Measurements from ENCODE around the gene RNLS. TPM values are rescaled to one million over a fixed set of nuclear protein-coding genes. Genes with fewer than 3 reads are reported as not detected.
A peak's percentile ranks its signal among the peaks of the same experiment; 100 is the strongest.

RNLS gene
- total and polyA plus RNA-seq, 2 donors from 2014 or later: 19.5 to 21.1 TPM

- TF ChIP-seq, protein P1, sequence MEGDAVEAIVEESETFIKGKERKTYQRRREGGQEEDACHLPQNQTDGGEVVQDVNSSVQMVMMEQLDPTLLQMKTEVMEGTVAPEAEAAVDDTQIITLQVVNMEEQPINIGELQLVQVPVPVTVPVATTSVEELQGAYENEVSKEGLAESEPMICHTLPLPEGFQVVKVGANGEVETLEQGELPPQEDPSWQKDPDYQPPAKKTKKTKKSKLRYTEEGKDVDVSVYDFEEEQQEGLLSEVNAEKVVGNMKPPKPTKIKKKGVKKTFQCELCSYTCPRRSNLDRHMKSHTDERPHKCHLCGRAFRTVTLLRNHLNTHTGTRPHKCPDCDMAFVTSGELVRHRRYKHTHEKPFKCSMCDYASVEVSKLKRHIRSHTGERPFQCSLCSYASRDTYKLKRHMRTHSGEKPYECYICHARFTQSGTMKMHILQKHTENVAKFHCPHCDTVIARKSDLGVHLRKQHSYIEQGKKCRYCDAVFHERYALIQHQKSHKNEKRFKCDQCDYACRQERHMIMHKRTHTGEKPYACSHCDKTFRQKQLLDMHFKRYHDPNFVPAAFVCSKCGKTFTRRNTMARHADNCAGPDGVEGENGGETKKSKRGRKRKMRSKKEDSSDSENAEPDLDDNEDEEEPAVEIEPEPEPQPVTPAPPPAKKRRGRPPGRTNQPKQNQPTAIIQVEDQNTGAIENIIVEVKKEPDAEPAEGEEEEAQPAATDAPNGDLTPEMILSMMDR (IDR thresholded peaks at IDR 0.05; ENCODE audit: borderline replicate concordance, extremely low read depth, insufficient read depth): no peak
- FAIRE-seq: no peak
Observed at GRCh38 chr10:88499569-88500470, 83.3 kb downstream of the RNLS start.

DNA sequence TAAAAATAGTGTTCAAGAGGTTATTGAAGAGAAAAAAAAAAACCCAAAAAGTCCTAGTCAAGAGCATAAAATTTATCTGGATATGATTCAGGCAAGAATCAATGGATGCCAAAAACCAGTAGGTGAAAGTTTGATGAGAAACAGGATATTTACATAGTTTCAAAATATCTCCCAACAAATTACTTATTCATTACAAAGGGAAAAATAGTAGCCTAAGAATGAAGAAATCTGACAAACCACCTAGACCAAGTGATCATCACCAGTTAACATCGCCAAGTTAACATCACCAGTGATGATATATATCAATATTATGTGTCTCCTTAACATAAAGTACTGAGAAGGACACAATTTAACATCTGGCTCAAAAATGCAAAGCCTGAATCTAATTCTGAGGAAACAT lies 85.2 kb downstream of the RNLS start:
- DNase-seq: no peak

More at GRCh38 chr10:88499569-88500470, 83.3 kb downstream of the RNLS start:
- Histone ChIP-seq H3K9me3 (ENCODE audit: control insufficient read depth in 2 of 3, insufficient read depth in 1 of 3, low read length in 3 of 3) (no peaks in the 10 kb centered on the region), H3K4me3 (ENCODE audit: low read length in 3 of 3) (no peak overlapping the region), H3K36me3 (ENCODE audit: control insufficient read depth in 2 of 3, insufficient read depth in 3 of 3, low read length in 3 of 3) (no peaks in the 10 kb centered on the region), H3K27ac (ENCODE audit: low read depth in 2 of 2, low read length in 2 of 2) (no peak overlapping the region), H3K9ac (ENCODE audit: low read length in 3 of 3) (no peak overlapping the region), H3K27me3 (ENCODE audit: control insufficient read depth, insufficient read depth, low read length) (no peaks in the 10 kb centered on the region), H3K4me1 (ENCODE audit: control insufficient read depth in 2 of 3, insufficient read depth in 2 of 3, low read depth in 1 of 3, low read length in 3 of 3) (peaks cover 2 to 3% (median 3%) of the 10 kb centered on the region in 3 donors)
- intact Hi-C loops (cut with DNase I): no loop called here
- DNase-seq: peak in 1 of 5 donors; percentile 22

GRCh38 chr10:88494537-88494936 lies 88.6 kb downstream of the RNLS start:
- FAIRE-seq: no peak

More for the DNA sequence above, 85.2 kb downstream of the RNLS start:
- no peak overlapping the region for H3K9ac ChIP-seq (ENCODE audit: low read length in 3 of 3)
- no peaks in the 10 kb centered on the region for H3K9me3 ChIP-seq (ENCODE audit: control insufficient read depth in 2 of 3, insufficient read depth in 1 of 3, low read length in 3 of 3)
- TF ChIP-seq, protein P1 (IDR thresholded peaks at IDR 0.05; ENCODE audit: borderline replicate concordance, extremely low read depth, insufficient read depth): no peak
- no peak overlapping the region for H3K4me3 ChIP-seq (ENCODE audit: low read length in 3 of 3)
- peaks cover 2 to 3% (median 3%) of the 10 kb centered on the region in 3 donors for H3K4me1 ChIP-seq (ENCODE audit: control insufficient read depth in 2 of 3, insufficient read depth in 2 of 3, low read depth in 1 of 3, low read length in 3 of 3)
- no peaks in the 10 kb centered on the region for H3K27me3 ChIP-seq (ENCODE audit: control insufficient read depth, insufficient read depth, low read length)
- intact Hi-C loops (cut with DNase I): no loop called here
- FAIRE-seq: no peak
- no peaks in the 10 kb centered on the region for H3K36me3 ChIP-seq (ENCODE audit: control insufficient read depth in 2 of 3, insufficient read depth in 3 of 3, low read length in 3 of 3)
- no peak overlapping the region for H3K27ac ChIP-seq (ENCODE audit: low read depth in 2 of 2, low read length in 2 of 2)

More at GRCh38 chr10:88494537-88494936, 88.6 kb downstream of the RNLS start:
- Histone ChIP-seq H3K4me3 (ENCODE audit: low read length in 3 of 3) (no peak overlapping the region), H3K27me3 (ENCODE audit: control insufficient read depth, insufficient read depth, low read length) (no peaks in the 10 kb centered on the region), H3K36me3 (ENCODE audit: control insufficient read depth in 2 of 3, insufficient read depth in 3 of 3, low read length in 3 of 3) (no peaks in the 10 kb centered on the region), H3K4me1 (ENCODE audit: control insufficient read depth in 2 of 3, insufficient read depth in 2 of 3, low read depth in 1 of 3, low read length in 3 of 3) (peaks cover 0 to under 1% (median 0%) of the 10 kb centered on the region in 3 donors), H3K27ac (ENCODE audit: low read depth in 2 of 2, low read length in 2 of 2) (no peak overlapping the region), H3K9me3 (ENCODE audit: control insufficient read depth in 2 of 3, insufficient read depth in 1 of 3, low read length in 3 of 3) (no peaks in the 10 kb centered on the region), H3K9ac (ENCODE audit: low read length in 3 of 3) (no peak overlapping the region)
- TF ChIP-seq, protein P1 (IDR thresholded peaks at IDR 0.05; ENCODE audit: borderline replicate concordance, extremely low read depth, insufficient read depth): no peak
- intact Hi-C loops (cut with DNase I): no loop called here
- no peak for DNase-seq
